Smooth muscle cell (in vitro differentiated cells): ENCODE data around the gene SLC1A3. TPM values are rescaled to one million over a fixed set of nuclear protein-coding genes. Genes with fewer than 3 reads are reported as not detected.

Experiments used
- DNase-seq: peaks from one replicate; lab custom pipeline; 2025; ENCODE audit not compliant: unreplicated experiment; lab: John Stamatoyannopoulos, UW
- H2AFZ ChIP-seq: fragments of 200-600 bp; sonication (generic); 2 replicates; pipeline ENCODE4 v1.6.0; 2016; ENCODE audit warnings: antibody characterized with exemption, low read depth, mild to moderate bottlenecking
- H3F3A ChIP-seq: fragments of 200-600 bp; sonication (generic); 2 replicates; pipeline ENCODE4 v1.6.0; 2017; ENCODE audit warnings: antibody characterized with exemption, low read depth
- H3K27ac ChIP-seq: fragments of 200-600 bp; sonication (generic); 2 replicates; pipeline ENCODE4 v1.5.1; 2016; ENCODE audit warnings: low read depth, mild to moderate bottlenecking
- H3K27me3 ChIP-seq: fragments of 200-600 bp; sonication (generic); 2 replicates; pipeline ENCODE4 v1.6.1; 2016; ENCODE audit warnings: low read depth, mild to moderate bottlenecking
- H3K36me3 ChIP-seq: fragments of 200-600 bp; sonication (generic); 2 replicates; pipeline ENCODE4 v1.5.1; 2016; ENCODE audit warnings: low read depth
- H3K4me1 ChIP-seq: fragments of 200-600 bp; sonication (generic); 2 replicates; pipeline ENCODE4 v1.5.1; 2016; ENCODE audit warnings: low read depth
- H3K4me2 ChIP-seq: fragments of 200-600 bp; sonication (generic); 2 replicates; pipeline ENCODE4 v1.6.0; 2016; ENCODE audit warnings: mild to moderate bottlenecking
- H3K4me3 ChIP-seq: fragments of 200-600 bp; sonication (generic); 2 replicates; pipeline ENCODE4 v1.5.1; 2016; ENCODE audit warnings: mild to moderate bottlenecking
- H3K79me2 ChIP-seq: fragments of 200-600 bp; sonication (generic); 2 replicates; pipeline ENCODE4 v1.6.0; 2016; ENCODE audit warnings: low read depth, mild to moderate bottlenecking
- H3K9ac ChIP-seq: fragments of 200-600 bp; sonication (generic); 2 replicates; pipeline ENCODE4 v1.6.0; 2016; ENCODE audit warnings: low read depth
- H3K9me3 ChIP-seq: fragments of 200-600 bp; sonication (generic); replicated peaks from 2 replicates; pipeline ENCODE4 v1.5.1; 2016; ENCODE audit warnings: low read depth
- H4K20me1 ChIP-seq: fragments of 200-600 bp; sonication (generic); 2 replicates; pipeline ENCODE4 v1.6.0; 2016; ENCODE audit warnings: low read depth
- WGBS: methylation state at CpG from one replicate; pipeline ENCODE4 v1.1.7; 2016; ENCODE audit warnings: low lambda C conversion rate; 5-methylcytosine and 5-hydroxymethylcytosine counted together
- polyA plus RNA-seq: library from polyadenylated mRNA; unstranded; fragments of >200 nt; fragmentation: Nextera tagmentation; extraction: Ambion mirVana; gene quantifications from 2 replicates; pipeline ENCODE4 v1.2.1, GENCODE V29; 2016
- total RNA-seq: library from RNA; depleted of rRNA; stranded (reverse); fragments of >200 nt; gene quantifications from 2 replicates; pipeline ENCODE4 v1.2.3, GENCODE V29; 2014
- TF ChIP-seq, protein P1 (sequence below): fragments of 200-600 bp; sonication (generic); IDR thresholded peaks from 2 replicates; pipeline ENCODE4 v1.5.1; 2017; ENCODE audit warnings: borderline replicate concordance, mild to moderate bottlenecking, antibody characterized with exemption; ENCODE audit not compliant: insufficient read depth, poor library complexity, severe bottlenecking

Gene SLC1A3
- total and polyA plus RNA-seq, 2 experiments from 2014 or later = 2.1 to 6.8 TPM

- Histone ChIP-seq H3K4me1 (peaks cover 7% of the 10 kb centered on the region), H3K79me2 (no peaks in the 10 kb centered on the region), H3K27me3 (no peaks in the 10 kb centered on the region), H3K4me3 (no peak overlapping the region), H2AFZ (no peak overlapping the region), H3K9me3 (no peaks in the 10 kb centered on the region), H3K36me3 (no peaks in the 10 kb centered on the region), H3K4me2 (no peak overlapping the region), H3K9ac (no peak overlapping the region), H3K27ac (no peak overlapping the region), H4K20me1 (no peaks in the 10 kb centered on the region), H3F3A (peaks cover 6% of the 10 kb centered on the region)
- DNase-seq = no peak
- TF ChIP-seq, protein P1, sequence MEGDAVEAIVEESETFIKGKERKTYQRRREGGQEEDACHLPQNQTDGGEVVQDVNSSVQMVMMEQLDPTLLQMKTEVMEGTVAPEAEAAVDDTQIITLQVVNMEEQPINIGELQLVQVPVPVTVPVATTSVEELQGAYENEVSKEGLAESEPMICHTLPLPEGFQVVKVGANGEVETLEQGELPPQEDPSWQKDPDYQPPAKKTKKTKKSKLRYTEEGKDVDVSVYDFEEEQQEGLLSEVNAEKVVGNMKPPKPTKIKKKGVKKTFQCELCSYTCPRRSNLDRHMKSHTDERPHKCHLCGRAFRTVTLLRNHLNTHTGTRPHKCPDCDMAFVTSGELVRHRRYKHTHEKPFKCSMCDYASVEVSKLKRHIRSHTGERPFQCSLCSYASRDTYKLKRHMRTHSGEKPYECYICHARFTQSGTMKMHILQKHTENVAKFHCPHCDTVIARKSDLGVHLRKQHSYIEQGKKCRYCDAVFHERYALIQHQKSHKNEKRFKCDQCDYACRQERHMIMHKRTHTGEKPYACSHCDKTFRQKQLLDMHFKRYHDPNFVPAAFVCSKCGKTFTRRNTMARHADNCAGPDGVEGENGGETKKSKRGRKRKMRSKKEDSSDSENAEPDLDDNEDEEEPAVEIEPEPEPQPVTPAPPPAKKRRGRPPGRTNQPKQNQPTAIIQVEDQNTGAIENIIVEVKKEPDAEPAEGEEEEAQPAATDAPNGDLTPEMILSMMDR = no peak
- WGBS = 93% methylated on average over 2 of the region's 2 CpGs
Measured at GRCh38 chr5:36628695-36629094, 22.3 kb downstream of the SLC1A3 start.

GRCh38 chr5:36629729-36630128 is 23.3 kb downstream of the SLC1A3 start:
- Histone ChIP-seq H3K4me2 (no peak overlapping the region), H2AFZ (no peak overlapping the region), H3K27me3 (no peaks in the 10 kb centered on the region), H3K36me3 (no peaks in the 10 kb centered on the region), H4K20me1 (no peaks in the 10 kb centered on the region), H3K79me2 (no peaks in the 10 kb centered on the region), H3K9me3 (no peaks in the 10 kb centered on the region), H3K9ac (no peak overlapping the region), H3F3A (peaks cover 6% of the 10 kb centered on the region), H3K4me1 (peaks cover 7% of the 10 kb centered on the region), H3K27ac (no peak overlapping the region), H3K4me3 (no peak overlapping the region)
- 85% methylated on average over 8 of the region's 8 CpGs for WGBS
- TF ChIP-seq, protein P1 = no peak
- DNase-seq = no peak

DNA sequence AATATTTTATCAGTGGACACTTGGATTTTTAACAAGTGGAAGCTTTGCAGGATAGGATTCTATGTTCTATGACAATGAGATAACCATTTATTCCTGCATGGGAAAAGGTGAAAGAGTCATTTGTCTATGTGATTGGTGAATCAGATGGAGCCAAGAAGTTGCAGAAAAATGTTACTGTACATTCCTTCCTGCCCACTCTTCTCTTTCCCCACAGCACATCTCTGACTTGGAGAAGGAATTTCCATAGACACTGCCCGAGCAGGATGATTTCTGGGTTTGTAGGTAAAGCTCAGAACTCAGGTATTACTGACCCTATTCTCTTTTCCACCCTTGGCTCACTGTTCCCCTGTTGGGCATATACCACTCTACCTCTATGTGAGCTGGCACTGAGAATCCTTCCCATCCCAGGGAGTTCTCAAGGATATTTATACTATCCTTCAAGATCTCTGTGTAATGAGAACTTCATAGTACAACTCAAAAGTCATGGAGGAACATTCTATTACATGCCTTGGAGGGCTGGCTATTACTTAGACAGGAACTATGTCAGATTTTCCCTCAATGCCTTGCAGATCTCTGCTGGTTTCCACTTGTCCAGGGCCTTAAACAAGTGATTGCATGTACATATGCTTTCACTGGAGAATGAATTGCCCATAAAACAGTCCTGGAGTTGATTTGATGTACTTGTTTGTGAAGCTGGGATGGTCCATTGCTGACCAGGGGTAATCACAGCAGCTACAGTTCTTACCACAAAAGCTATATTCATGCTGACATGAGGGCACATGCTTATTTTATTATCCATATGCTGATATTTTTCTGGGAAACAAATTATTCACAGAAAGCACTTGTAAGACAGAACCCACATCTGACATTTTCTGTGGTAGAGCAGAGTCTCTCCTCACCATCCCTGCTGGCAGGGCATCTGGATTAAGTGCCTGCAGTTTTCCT is 24.1 kb downstream of the SLC1A3 start:
- H3K36me3 ChIP-seq = no peaks in the 10 kb centered on the region
- H3K9me3 ChIP-seq = no peaks in the 10 kb centered on the region
- H2AFZ ChIP-seq = no peak overlapping the region
- no peak for DNase-seq
- peaks cover 6% of the 10 kb centered on the region for H3F3A ChIP-seq
- H3K27ac ChIP-seq = no peak overlapping the region
- no peak overlapping the region for H3K4me2 ChIP-seq
- peaks cover 7% of the 10 kb centered on the region for H3K4me1 ChIP-seq
- WGBS = 29% methylated on average over 1 of the region's 1 CpG
- H3K27me3 ChIP-seq = no peaks in the 10 kb centered on the region
- H4K20me1 ChIP-seq = no peaks in the 10 kb centered on the region
- no peaks in the 10 kb centered on the region for H3K79me2 ChIP-seq
- TF ChIP-seq, protein P1 = no peak
- H3K4me3 ChIP-seq = no peak overlapping the region
- H3K9ac ChIP-seq = no peak overlapping the region

GRCh38 chr5:36631154-36631553 is 24.7 kb downstream of the SLC1A3 start:
- Histone ChIP-seq H3K4me3 (no peak overlapping the region), H2AFZ (no peak overlapping the region), H4K20me1 (no peaks in the 10 kb centered on the region), H3F3A (peaks cover 6% of the 10 kb centered on the region), H3K36me3 (no peaks in the 10 kb centered on the region), H3K4me2 (no peak overlapping the region), H3K79me2 (no peaks in the 10 kb centered on the region), H3K9me3 (no peaks in the 10 kb centered on the region), H3K9ac (no peak overlapping the region), H3K27ac (no peak overlapping the region), H3K4me1 (peaks cover 7% of the 10 kb centered on the region), H3K27me3 (no peaks in the 10 kb centered on the region)
- TF ChIP-seq, protein P1 = no peak
- no peak for DNase-seq
- 66% methylated on average over 1 of the region's 1 CpG for WGBS
